H54 (cell line): ENCODE results near the gene SSH3.

ENCODE experiments used
- DNase-seq: peaks from one replicate; pipeline ENCODE4 v3.0.0; 2011; ENCODE audit warnings: low spot score, mixed read lengths; ENCODE audit not compliant: insufficient read length
- FAIRE-seq: peaks from 3 replicates; lab custom pipeline; 2011; peaks lifted over from hg19 to GRCh38; lab: Jason Lieb, UNC
- POLR2A ChIP-seq: IDR thresholded peaks from 2 replicates; pipeline ENCODE4 v1.6.1; 2011; ENCODE audit warnings: low read depth, mild to moderate bottlenecking, low read length

Gene SSH3

DNA sequence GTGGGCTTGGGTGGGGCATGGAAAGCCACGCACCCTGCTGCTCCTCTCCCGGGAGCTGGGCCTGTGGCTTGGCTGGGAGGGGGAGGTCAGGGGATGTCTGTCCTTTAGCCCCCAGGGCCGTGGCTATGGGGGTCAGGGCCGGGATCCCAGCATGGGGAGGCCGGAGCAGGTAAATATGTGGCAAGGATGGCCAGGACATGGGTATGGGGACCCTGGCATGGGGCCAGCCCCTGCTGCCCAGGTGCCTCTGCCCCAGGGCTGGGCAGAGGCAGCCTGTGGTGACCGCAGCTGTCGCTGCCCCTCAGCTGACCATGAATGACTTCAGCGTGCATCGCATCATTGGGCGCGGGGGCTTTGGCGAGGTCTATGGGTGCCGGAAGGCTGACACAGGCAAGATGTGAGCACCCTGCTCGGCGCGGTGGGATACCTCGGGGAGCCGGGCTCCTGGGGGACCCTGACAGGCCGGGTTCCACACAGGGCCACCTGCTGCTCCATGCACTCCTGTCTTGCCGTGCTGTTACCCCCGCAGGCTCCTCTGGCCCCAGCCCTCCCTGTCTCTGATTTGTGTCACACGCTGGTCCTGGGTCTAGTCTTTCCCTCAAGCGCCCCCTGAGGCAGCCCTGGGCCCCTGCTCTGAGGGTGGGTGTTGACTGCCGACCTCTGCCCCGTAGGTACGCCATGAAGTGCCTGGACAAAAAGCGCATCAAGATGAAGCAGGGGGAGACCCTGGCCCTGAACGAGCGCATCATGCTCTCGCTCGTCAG lies 22.4 kb upstream of the SSH3 start:
- FAIRE-seq: no peak
- no peak for DNase-seq
- no peak for TF ChIP-seq POLR2A

- no peak for DNase-seq
- TF ChIP-seq POLR2A: no peak
- no peak for FAIRE-seq
These were observed 21.7 kb upstream of the SSH3 start for GRCh38 chr11:67281552-67282150.

GRCh38 chr11:67282155-67282875 lies 21.0 kb upstream of the SSH3 start:
- FAIRE-seq: no peak
- TF ChIP-seq POLR2A: no peak

GRCh38 chr11:67282876-67283371 lies 20.4 kb upstream of the SSH3 start:
- no peak for DNase-seq
- no peak for FAIRE-seq
- TF ChIP-seq POLR2A: no peak

More at GRCh38 chr11:67282155-67282875, 21.0 kb upstream of the SSH3 start:
- DNase-seq: no peak

GRCh38 chr11:67283481-67283963 lies 19.8 kb upstream of the SSH3 start:
- FAIRE-seq (no peak), DNase-seq (no peak)
- TF ChIP-seq POLR2A: no peak

- FAIRE-seq: no peak
- no peak for TF ChIP-seq POLR2A
- DNase-seq: no peak
These were observed 18.4 kb upstream of the SSH3 start for GRCh38 chr11:67284811-67285540.

GRCh38 chr11:67285541-67286498 lies 17.5 kb upstream of the SSH3 start:
- no peak for FAIRE-seq
- DNase-seq: no peak
- no peak for TF ChIP-seq POLR2A

DNA sequence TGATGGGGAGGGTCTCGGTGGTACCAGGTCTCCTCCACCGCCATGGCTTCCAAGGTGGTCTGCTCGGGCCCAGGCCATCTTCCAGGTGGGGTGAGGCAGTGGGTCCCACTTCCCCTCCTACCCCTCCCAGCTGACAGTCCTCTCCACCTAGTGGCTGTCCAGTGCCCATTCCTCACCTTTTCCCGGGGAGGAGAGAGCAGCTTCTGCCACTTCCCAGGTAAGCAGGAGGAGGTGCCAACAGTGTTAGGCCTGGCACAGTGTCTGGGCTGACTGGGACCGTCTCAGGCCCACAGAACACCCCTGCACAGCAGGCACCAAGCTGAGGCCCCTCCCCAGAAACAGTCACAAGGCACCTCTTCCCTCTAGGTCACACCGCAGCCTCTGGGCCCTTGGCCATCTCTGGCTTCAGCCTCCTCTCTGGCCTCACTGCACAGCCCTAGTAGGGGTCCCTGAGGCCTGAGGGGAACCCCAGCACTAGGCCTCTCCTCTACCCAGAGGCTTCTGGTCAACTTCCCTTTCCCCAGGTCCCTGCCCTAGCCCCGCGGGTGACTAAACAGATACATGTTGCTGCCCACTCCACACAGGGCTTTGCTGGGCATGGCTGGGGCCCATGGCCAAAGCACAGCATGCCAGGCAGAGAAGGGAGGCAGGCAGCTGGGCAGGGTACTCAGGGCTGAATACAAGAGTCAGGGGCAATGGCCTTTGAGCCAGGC lies 16.6 kb upstream of the SSH3 start:
- peak; percentile 0; the same call in 1 of the 2 replicates for TF ChIP-seq POLR2A
- no peak for DNase-seq
- no peak for FAIRE-seq

GRCh38 chr11:67287355-67288197 lies 15.8 kb upstream of the SSH3 start:
- no peak for FAIRE-seq
- no peak for TF ChIP-seq POLR2A
- no peak for DNase-seq

DNA sequence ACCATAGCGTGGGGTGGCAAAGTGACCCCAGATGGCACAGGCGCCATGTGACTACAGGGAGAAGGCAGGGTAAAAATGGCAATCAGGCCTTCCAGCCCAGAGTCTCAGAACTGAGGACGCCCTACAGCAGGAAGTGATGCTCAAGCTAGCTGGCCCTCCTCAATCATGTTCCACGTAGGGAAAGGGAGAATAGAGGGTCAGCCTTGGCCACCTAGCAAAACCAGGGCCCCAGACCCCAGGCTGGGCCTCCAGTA lies 15.2 kb upstream of the SSH3 start:
- TF ChIP-seq POLR2A: no peak
- FAIRE-seq (no peak), DNase-seq (no peak)

- TF ChIP-seq POLR2A: peak; percentile 92
- DNase-seq (peak; percentile 93), FAIRE-seq (no peak)
These were observed 14.7 kb upstream of the SSH3 start for GRCh38 chr11:67288452-67289225.
